EH (cell line): ENCODE measurements around the gene ULBP2.
"Not testable (repeated sequence)": the region's sequence is repeated elsewhere in the genome, so short reads cannot be mapped to it uniquely, and the experiment has no call there.

Source experiments
- DNase-seq: peaks from one replicate; pipeline ENCODE4 v3.0.0-alpha.2; 2015; ENCODE audit warnings: low read depth

ULBP2 gene

DNA sequence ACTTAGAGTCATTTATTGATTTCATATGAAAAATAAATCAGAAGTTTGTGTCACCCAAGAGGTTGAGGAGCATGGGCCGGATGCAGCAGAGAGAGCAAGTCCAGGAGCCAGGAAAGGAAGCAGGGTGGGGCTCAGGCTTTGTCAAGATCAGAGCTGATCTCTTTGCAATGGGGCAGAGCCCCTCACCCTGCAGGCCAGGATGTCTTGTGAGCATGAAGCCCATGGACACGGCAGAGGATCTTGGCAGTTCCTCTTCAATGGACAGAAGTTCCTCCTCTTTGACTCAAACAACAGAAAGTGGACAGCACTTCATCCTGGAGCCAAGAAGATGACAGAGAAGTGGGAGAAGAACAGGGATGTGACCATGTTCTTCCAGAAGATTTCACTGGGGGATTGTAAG, 27.1 kb downstream of the ULBP2 start:
- not testable (repeated sequence) for DNase-seq

DNA sequence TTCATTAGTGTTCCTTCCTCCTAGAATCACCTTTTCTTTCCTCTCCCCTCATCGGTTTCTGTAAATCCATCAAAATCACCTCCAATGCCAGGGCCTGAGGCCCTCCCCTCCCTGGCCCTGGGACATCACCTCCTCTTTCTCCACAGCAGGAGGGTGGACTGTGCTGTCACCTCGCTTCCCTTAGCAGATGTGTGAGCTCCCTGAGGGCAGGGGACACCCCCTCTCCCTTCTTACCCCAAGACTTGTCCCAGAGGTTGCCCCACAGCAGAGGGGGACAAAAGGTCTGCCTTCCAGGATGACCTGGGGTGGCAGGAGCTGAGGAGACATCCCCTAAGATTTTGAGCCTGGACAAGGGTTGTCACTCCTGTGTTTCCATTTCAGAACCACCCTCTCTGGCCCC, 27.8 kb downstream of the ULBP2 start:
- no peak for DNase-seq

DNA sequence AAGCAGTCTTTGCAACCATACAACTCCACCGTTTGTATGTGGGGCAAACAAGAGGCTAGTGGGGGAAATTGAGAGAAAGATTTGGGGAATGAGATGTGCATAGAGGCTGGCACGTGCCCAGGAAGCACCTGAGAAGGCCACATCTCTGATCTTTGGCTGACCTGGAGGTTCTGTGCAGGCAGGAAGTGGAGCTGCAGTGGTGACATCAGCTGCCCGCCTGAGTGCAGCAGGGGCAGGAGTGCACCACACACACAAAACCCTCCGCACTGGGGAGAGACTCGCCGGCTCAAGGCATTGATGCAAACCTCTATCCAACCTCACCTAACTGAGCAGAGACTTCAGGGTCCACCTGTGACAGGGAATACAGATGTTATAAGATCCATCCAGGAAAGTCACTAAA, 32.6 kb downstream of the ULBP2 start:
- DNase-seq, result not testable (repeated sequence)

DNA sequence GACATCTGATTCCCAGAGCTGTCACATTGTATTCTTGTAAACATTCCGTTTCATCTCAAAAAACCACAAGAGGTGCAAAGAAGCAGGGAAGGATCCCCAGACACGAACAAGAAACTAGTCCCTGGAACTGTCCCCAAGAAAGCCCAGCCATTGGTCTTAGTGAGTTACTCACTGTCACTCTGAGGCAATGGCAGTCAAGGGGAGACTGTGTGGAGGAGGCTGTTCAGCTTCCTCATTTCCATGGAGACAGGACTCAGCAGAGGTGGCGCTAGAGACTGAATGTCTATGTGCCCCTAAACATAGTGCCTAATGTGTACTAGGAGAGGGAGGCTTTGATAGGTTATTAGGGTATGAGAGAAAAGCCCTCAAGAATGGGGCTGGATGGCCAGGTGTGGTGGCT, 33.0 kb downstream of the ULBP2 start:
- DNase-seq, result no peak

DNA sequence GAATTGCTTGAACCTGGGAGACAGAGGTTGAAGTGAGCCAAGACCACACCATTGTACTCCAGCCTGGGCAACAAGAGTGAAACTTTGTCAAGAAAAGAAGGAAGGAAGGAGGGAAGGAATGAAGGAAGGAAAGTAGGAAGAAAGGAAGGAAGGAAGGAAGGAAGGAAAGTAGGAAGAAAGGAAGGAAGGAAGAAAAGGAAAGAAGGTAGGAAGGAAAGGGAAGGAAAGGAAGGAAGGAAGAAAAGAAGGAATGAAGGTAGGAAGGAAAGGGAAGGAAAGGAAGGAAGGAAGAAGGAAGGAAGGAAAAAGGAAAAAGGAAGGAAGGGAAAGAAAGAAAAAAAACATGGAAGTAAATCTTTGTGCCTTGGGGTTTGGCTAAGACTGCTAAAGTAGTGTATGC, 33.6 kb downstream of the ULBP2 start:
- DNase-seq, result no peak

DNA sequence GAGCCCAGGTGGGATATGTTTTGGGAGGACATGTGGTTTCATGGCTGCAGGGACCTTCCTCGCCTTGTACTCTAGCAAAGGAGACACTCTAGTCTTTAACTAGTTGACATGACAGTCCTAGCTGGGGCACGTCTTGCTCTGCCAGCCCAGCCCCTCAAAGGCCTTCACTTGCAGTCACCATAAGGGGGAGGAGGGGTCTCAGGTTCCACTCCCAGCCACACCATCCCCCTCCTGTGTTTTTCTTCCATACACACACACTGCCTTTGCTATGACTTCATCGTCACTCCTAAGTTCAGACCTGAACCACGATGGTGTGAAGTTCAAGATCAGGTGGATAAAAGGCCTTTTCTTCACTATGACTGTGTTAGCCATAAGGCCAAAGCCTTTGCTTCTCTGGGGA, 35.4 kb downstream of the ULBP2 start:
- DNase-seq, result no peak

DNA sequence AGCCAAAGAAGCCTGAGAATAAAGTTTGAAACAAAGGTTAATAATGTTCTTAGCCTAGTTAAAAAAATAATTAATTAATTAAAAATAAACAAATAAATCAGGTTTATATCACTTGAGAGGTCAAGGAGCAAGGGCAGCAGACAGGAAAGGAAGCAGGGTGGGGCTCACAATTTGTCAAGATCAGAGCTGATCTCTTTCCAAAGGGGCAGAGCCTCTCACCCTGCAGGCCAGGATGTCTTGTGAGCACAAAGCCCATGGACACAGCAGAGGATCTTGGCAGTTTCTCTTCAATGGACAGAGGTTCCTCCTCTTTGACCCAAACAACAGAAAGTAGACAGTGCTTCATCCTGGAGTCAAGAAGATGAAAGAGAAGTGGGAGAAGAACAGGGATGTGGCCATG, 36.8 kb downstream of the ULBP2 start:
- no peak for DNase-seq

DNA sequence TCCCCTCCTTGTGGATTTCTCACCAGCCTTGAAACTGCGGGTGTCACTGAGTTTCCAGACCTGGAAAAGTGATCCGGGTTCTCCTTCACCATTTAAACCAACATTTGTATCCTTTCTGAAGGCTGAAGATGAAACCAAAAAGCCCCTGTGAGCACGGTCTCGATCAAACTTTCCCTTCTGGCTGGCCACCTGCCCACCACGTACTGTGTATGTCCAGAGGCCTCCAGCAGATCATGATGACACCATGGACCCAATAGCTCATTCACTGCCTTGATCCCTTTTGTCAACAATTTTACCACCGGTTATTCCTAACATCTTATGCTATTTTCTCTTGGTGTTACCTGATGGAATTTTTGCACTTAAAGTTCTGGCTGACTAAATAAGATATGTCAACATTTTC, 37.5 kb downstream of the ULBP2 start:
- DNase-seq, result no peak

DNA sequence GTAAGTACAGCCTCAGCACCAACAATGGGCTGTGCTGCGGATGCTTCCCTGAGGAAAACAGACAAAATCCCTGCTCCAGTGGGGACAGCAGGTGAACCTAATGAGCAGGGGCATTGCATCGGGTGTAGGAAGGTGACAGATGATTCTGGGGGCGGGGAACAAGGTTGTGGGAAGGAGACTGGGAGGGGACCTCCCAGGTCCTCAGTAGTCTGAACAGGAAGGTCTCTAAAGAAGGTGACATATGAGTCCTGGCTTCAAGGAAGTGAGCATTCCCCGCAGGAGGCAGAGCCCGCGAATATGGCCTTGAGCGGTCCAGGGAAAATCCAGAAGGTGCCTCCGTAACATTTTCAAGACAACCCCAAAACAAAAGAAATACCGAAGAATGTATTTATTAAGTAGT, 41.3 kb downstream of the ULBP2 start:
- DNase-seq, result no peak

DNA sequence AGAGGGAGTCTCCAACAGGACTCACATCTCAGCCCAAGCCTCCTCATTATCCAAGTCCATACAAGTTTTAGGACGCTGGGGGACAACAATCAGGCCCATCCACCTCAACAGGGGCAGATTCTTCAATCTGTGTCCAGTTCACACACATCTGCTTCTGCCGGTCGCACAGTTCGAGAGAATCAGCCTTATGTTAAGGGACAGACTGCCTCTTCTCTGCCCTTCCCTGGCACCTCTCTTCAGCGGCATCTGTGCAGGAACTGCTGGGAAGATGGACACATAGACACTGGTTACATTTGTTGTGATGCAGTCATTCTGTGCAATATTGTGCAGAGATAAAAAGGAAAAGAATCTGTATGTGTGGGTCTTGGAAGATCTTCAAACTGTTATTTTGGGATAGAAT, 43.0 kb downstream of the ULBP2 start:
- no peak for DNase-seq

DNA sequence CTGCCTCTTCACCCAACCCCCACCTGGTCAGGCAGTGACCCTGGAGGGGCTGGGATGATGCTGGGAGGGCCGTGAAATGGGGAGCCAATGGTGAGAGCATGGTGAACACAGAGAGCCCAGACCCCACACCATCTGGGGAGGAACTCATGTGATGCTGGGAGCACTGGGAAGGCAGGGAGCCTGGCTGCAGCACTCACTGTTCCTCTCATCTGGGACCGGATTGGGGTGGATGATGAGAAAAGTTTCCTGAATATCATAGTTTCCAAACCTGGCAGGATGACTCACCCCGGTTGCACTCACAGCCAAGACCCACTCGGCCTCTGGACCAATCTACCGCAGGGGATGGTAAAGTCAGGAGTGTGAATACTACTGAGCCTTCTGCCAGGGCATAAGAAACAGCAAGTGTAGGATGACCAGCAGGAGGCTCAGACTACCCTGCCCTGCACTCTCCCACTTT, 43.7 kb downstream of the ULBP2 start:
- no peak for DNase-seq

DNA sequence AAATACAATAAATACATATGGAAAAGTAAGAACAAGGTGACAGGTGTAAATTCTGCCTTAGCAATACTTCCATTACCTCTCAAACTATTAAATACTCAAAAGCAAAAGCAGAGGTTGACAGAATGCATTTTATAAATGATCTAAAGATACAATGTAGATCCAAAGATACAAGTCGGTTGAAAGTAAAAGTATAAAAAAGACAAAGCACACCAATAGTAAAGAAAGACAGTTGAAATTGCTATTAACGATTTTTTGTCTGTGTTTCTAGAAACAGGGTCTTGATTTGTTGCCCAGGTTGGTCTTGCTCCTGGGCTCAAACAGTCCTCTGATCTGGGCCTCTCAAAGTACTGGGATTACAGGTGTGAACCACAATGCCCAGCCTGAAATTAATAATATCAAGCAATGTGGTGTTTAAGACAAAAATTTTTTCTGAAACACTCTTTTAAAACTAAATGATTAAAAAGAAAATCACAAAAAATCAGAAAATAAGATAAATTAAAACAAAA, 45.8 kb downstream of the ULBP2 start:
- no peak for DNase-seq

DNA sequence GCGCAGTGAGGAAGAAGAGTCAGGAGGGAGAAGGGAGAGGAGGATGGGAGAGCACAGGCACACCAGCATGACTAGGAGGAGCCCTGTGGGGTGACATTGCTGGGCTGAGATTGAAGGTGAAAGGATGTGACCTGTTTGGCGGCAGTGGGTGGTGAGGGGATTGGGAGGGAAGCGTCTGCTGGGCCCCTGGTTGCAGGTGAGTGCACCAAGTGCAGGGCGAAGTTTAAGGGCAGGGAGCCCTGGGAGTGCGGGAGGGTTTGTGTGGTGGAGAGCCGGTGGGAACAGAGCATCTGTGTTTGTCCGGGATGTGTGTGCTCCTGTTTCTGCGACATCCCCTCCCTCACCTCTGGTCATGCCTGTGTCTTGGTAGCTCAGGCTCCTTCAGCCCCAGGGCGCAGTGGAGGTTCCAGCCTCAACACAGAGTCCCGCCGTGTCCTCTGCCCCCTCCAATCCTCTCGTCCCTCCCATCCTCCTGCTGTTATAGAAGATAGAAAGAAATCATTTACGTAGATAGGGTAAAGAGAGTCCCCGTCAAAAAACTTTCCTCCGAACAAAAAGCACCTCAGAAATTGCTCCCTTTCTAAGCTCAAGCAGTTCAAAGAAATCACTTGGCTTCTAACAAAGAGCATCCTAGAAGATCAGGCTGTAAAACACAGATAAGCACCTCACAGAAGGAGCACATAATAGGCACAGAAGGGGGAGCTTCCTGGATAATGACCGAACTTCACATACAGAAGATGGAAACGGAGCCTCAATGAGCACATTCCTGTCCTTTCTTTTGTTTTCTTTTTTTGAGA, 46.9 kb downstream of the ULBP2 start:
- DNase-seq, result no peak

DNA sequence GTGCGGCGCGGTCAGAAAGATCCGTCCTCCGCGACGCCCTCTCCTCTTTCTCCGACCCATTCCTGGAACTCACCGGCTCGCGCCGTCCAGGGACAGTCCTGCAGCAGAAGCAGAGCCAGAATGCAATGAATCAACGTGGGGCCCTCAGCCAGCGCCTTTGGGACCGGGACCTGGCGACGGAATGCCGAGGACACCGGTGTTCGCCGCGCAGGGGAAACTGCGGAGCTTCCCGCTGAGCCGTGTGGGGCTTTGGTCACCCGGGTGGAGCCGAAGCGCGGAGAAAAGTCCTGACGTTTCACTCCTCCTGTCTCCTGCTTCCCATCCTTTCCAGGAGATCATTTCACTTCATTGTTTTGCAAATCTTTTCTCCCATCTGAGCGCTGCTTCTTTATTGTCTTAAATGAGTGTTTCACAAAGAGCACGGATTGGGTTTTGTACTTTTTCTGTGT, 48.4 kb downstream of the ULBP2 start:
- DNase-seq, result no peak

DNA sequence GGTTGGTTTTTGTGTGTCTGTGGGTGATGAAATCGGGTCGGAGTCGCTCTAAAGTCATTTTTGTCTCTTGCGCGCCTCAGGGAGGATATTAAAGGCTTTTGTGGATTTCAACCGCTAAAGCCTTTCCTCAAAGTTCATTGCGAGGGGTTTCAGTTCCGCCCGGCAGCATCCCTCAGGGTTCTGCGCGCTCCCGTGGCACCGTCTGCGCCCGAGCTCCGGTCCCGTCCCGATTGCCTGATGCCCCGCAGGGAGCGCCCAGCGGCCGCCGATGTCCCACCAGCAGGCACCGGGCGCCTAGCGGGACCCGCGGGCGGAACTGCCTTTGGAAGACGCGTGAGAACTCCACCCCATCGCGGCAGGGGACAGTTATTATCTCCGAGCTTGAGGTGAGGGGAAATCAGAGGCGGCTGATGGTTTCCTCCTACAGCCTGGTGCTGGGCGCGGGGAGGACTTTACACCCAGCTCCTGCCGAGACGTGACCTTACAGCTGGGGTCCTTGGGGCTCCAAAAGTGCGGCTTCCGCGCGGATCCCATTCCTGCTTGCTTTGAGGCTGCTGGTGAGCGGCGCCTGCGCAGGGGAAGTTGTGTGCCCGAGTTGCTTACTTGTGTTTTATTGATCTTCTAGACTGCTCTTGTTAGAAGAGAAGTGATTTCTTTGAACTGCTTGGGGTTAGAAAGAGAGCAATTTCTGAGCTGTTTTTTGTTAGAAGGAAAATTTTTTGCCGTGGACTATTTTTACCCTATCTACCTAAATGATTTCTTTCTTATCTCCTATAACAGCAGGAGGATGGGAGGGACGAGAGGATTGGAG, 49.1 kb downstream of the ULBP2 start:
- DNase-seq, result peak; percentile 3

DNA sequence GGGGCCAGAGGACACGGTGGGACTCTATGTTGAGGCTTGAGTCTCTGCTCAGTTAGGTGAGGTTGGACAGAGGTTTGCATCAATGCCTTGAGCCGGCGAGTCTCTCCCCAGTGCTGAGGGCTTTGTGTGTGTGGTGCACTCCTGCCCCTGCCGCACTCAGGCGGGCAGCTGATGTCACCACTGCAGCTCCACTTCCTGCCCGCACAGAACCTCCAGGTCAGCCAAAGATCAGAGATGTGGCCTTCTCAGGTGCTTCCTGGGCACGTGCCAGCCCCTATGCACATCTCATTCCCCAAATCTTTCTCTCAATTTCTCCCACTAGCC, 49.6 kb downstream of the ULBP2 start:
- DNase-seq, result not testable (repeated sequence)

DNA sequence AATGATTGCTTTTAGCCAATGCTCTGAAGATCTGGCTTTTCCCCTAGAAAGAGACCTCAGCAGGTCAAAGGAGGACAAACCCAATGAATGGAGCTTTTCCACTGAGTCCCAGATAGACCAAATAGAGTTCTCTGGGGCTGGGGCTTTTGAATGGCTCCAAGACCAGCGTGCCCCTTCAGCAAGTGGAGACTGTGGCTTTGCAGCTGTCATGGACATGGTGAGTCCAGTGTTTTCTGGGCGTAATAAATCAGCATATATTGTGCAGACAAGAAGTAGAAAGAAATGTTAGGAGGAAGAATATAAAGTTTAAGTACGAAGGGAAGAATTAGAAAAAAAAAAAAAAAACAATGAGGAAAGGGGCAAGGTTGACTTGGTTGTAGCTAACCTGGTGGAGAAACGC, 50.0 kb downstream of the ULBP2 start:
- no peak for DNase-seq

DNA sequence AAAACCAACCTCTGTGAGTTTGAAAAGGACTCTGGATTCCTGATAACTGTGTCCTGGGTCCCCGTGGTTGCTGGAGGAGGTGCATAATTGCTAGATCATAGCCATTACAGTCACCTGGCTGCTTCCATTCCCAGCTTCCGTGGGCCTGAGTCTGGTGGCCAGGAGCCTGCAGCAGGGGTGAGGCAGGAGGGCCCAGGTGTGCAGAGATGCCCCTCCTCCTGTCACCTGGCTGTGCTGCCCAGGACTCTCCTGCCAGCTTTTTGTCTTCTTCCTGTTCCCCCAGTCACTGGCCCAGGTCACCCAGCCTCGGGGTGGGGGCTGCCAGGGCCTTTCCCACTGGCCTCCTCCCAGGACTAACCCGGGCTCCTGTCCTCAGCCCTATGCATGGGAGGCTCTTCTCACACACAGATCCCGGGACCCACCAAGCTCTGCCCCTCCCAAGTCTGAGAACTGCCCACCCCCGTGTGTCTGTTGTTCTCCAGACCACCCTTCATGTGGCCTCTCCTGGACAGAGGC, 53.5 kb downstream of the ULBP2 start:
- DNase-seq, result no peak

DNA sequence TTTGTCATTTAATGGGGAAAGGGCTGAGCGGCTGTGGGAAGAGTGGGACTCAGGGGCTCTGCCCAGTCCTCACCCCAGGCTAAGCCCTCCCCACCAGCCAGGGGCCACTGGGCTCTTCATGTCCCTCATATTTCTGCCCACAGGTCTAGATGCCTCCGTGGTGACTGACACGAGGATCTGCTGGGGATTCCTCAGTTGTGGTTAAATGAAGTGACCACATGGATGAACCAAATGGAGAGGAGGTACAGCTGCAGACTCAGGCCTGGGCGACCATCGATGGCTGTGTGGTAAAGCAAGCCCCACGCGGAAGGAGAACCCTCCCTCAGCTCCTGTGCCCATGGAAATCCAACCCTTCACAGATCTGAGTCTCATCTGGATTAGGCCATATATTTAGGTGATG, 54.2 kb downstream of the ULBP2 start:
- no peak for DNase-seq
